Lung (tissue), 12 donors: ENCODE results near the gene ELF4. TPM values are rescaled to one million over a fixed set of nuclear protein-coding genes. Genes with fewer than 3 reads are reported as not detected.

Experiments
- ATAC-seq: fragments of 200-7000 bp; cut with Tn5 transposase; one replicate; pipeline ENCODE4 v1.9.1; 2020; ENCODE audit warnings: moderate number of reproducible peaks; ENCODE audit not compliant: insufficient read depth, low FRiP score
- DNase-seq, 3 donors: peaks; one replicate each; pipeline ENCODE4 v3.0.0-alpha.2; 2013 to 2017
- H3K27ac ChIP-seq, 2 donors: one replicate each; pipeline ENCODE4 v1.5.1; 2013; ENCODE audit warnings: mild to moderate bottlenecking in 2 of 2, moderate library complexity in 2 of 2, control low read depth in 1 of 2, inconsistent platforms in 1 of 2, low read depth in 1 of 2, low read length in 1 of 2
- H3K27me3 ChIP-seq, 3 donors: one replicate each; pipeline ENCODE4 v1.5.1; 2013; ENCODE audit warnings: low read length in 2 of 3; ENCODE audit not compliant: control insufficient read depth in 3 of 3, insufficient read depth in 3 of 3
- H3K36me3 ChIP-seq, 4 donors: one replicate each; pipeline ENCODE4 v1.5.1; 2013; ENCODE audit warnings: low read length in 4 of 4, mild to moderate bottlenecking in 1 of 4, moderate library complexity in 1 of 4; ENCODE audit not compliant: control insufficient read depth in 4 of 4, insufficient read depth in 4 of 4
- H3K4me1 ChIP-seq, 5 donors: one replicate each; pipeline ENCODE4 v1.5.1; 2013; ENCODE audit warnings: low read length in 5 of 5, mild to moderate bottlenecking in 2 of 5, moderate library complexity in 1 of 5; ENCODE audit not compliant: control insufficient read depth in 5 of 5, insufficient read depth in 5 of 5
- H3K4me3 ChIP-seq: one replicate; pipeline ENCODE4 v1.5.1; 2013; ENCODE audit warnings: mild to moderate bottlenecking, control low read depth, moderate library complexity
- H3K9ac ChIP-seq, 2 donors: one replicate each; pipeline ENCODE4 v1.5.1; 2013; ENCODE audit warnings: low read length in 2 of 2, control low read depth in 1 of 2; ENCODE audit not compliant: insufficient read depth in 1 of 2
- H3K9me3 ChIP-seq, 4 donors: one replicate each; pipeline ENCODE4 v1.5.1; 2013; ENCODE audit warnings: low read length in 3 of 4, mild to moderate bottlenecking in 1 of 4, moderate library complexity in 1 of 4; ENCODE audit not compliant: control insufficient read depth in 4 of 4, insufficient read depth in 3 of 4
- WGBS, 2 donors: extraction: QIAGEN DNeasy Blood & Tissue Kit; methylation state at CpG; one replicate each; pipeline ENCODE4 v1.1.7; 2013; 5-methylcytosine and 5-hydroxymethylcytosine counted together
- polyA plus RNA-seq, 2 donors: library from polyadenylated mRNA; stranded (reverse); fragments of 200-250 nt; gene quantifications; one replicate each; pipeline ENCODE4 v1.2.1, GENCODE V29; 2013
- total RNA-seq, 2 donors: library from RNA; depleted of rRNA in 1 of 2; stranded (reverse); fragments of >200 nt in 1 of 2; gene quantifications; one replicate each; pipeline ENCODE4 v1.2.1, GENCODE V29; 2014 to 2021
- TF ChIP-seq, protein P1 (sequence below): IDR thresholded peaks from 2 replicates; pipeline ENCODE4 v1.5.1; 2012; ENCODE audit warnings: mild to moderate bottlenecking; ENCODE audit errors: control extremely low read depth, extremely low read depth
- donor health status: control.
- donor health status: control.
- donor health status: Bipolar disorder and iron deficiency.
- donor health status: healthy.
- donor health status: DM: yes; HTN: yes; CAD: no.

Gene ELF4
- total and polyA plus RNA-seq, 4 donors: 5.9 to 24.5 (median 16.4) TPM

DNA sequence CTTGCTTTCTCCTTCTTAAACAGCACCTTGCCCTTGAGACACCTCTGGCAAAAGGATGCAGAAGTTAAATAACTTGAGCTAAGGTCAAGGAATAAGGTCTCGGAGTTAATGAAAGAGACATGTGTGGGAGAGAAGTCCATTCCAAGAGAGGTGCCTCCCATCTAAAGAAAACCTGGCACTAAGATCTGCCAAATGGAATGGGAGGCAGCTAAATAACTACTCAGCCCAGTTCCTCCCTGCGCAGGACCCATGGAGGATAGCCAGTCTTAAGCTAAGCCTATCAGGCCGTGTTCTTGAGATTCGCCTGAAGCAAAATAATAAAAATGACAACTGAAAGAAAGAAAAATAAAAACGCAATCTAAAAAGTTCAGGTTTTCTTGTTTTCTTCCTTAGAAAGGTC lies 20.7 kb upstream of the ELF4 start:
- Histone ChIP-seq H3K27ac (no peak overlapping the region), H3K9me3 (no peaks in the 10 kb centered on the region), H3K4me1 (peaks cover 0 to 1% (median 0%) of the 10 kb centered on the region in 5 donors), H3K4me3 (no peak overlapping the region), H3K27me3 (peaks cover 2% of the 10 kb centered on the region in 3 donors), H3K9ac (no peak overlapping the region), H3K36me3 (peaks cover 0 to 9% (median 5%) of the 10 kb centered on the region in 4 donors)
- no peak for ATAC-seq
- no peak for DNase-seq
- 85 to 98% methylated on average over 5 of the region's 5 CpGs for WGBS, 2 donors
- TF ChIP-seq, protein P1, sequence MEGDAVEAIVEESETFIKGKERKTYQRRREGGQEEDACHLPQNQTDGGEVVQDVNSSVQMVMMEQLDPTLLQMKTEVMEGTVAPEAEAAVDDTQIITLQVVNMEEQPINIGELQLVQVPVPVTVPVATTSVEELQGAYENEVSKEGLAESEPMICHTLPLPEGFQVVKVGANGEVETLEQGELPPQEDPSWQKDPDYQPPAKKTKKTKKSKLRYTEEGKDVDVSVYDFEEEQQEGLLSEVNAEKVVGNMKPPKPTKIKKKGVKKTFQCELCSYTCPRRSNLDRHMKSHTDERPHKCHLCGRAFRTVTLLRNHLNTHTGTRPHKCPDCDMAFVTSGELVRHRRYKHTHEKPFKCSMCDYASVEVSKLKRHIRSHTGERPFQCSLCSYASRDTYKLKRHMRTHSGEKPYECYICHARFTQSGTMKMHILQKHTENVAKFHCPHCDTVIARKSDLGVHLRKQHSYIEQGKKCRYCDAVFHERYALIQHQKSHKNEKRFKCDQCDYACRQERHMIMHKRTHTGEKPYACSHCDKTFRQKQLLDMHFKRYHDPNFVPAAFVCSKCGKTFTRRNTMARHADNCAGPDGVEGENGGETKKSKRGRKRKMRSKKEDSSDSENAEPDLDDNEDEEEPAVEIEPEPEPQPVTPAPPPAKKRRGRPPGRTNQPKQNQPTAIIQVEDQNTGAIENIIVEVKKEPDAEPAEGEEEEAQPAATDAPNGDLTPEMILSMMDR: no peak

DNA sequence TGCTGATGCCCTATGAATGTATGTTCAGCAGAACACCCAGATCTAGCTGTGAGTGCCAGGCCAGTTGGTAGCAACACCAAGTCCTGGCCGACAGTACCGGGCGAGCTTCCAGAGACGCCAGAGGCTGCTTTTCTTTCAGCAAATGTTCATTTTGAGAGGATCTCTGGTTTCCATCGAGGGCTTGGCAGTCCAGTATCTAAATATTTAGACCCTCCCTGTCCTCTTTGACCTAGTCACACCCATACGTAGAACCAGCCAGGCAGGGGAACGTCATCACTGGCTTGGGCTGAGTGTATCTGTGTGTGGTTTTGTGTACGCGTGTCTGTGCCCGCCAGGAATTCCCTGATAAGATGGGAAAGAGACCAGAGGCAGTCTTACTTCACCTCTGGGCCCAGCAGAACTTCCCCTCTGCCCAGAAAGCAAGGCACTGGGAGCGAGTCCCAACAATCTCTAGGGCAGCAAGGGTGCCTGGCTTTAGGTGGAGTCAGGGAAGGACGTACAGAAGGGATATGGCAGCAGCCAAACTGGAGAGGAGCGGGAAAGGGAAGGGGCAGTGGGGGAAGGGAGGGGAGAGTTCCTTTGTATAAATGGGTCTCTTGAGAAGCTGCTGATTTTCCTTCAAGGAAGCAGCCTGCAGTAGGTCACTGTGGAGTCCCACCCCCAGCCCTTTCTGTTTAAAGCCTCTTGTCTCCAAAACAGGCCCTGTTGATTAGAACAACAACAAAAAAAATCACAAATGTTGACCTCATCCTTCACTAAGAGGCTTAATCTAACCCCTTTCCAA lies 15.0 kb upstream of the ELF4 start:
- DNase-seq: no peak
- H3K27ac ChIP-seq: peak overlapping the region; percentile 4 to 83

DNA sequence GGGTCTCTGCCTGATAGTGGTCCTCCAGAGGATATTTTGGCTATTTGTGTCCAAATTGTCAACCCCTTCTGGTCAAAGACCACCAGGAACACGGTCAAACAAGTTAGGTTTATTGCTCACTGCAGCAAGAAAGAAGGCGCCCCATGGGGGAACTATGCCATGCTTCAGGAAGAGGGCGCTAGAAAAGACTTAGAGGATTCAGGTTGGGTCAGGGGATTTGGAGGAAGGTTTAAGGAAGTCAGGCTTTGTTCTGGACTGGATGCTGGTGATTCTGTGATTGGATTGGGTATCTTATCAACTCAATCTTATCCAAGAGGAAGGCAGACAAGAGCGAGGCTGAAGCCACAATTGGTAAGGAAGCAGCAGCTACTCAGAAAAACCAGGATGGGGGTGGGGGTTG lies 14.3 kb upstream of the ELF4 start:
- WGBS, 2 donors: 61 to 75% methylated on average over 4 of the region's 4 CpGs
- Histone ChIP-seq H3K36me3 (peaks cover 0 to 2% (median 0%) of the 10 kb centered on the region in 4 donors), H3K9ac (no peak overlapping the region), H3K27ac (peak overlapping the region in 1 of 2 donors; percentile 83), H3K4me1 (peaks cover 0 to 1% (median 0%) of the 10 kb centered on the region in 5 donors), H3K27me3 (peaks cover 0 to 2% (median 0%) of the 10 kb centered on the region in 3 donors), H3K4me3 (no peak overlapping the region), H3K9me3 (no peaks in the 10 kb centered on the region)
- TF ChIP-seq, protein P1: no peak
- no peak for ATAC-seq
- DNase-seq: no peak

More for the DNA sequence above, 15.0 kb upstream of the ELF4 start:
- Histone ChIP-seq H3K36me3 (peaks cover 0 to 3% (median 0%) of the 10 kb centered on the region in 4 donors), H3K9me3 (no peaks in the 10 kb centered on the region), H3K27me3 (peaks cover 0 to 2% (median 2%) of the 10 kb centered on the region in 3 donors), H3K4me1 (peaks cover 0 to 1% (median 0%) of the 10 kb centered on the region in 5 donors), H3K4me3 (no peak overlapping the region), H3K9ac (no peak overlapping the region)
- WGBS, 2 donors: 65 to 71% methylated on average over 13 of the region's 13 CpGs
- peak; percentile 21 for ATAC-seq
- TF ChIP-seq, protein P1: no peak
